SKM-1 treated with dmso at 0.1 percent for 144 hours (cell line): ENCODE measurements around the gene ZNF554.
"Not testable (repeated sequence)": the region's sequence is repeated elsewhere in the genome, so short reads cannot be mapped to it uniquely, and the experiment has no call there.

Source experiments
- DNase-seq: peaks from one replicate; lab custom pipeline; 2025; ENCODE audit not compliant: unreplicated experiment; lab: John Stamatoyannopoulos, UW

ZNF554 gene

GRCh38 chr19:2866495-2867024 is 46.9 kb downstream of the ZNF554 start:
- no peak for DNase-seq

DNA sequence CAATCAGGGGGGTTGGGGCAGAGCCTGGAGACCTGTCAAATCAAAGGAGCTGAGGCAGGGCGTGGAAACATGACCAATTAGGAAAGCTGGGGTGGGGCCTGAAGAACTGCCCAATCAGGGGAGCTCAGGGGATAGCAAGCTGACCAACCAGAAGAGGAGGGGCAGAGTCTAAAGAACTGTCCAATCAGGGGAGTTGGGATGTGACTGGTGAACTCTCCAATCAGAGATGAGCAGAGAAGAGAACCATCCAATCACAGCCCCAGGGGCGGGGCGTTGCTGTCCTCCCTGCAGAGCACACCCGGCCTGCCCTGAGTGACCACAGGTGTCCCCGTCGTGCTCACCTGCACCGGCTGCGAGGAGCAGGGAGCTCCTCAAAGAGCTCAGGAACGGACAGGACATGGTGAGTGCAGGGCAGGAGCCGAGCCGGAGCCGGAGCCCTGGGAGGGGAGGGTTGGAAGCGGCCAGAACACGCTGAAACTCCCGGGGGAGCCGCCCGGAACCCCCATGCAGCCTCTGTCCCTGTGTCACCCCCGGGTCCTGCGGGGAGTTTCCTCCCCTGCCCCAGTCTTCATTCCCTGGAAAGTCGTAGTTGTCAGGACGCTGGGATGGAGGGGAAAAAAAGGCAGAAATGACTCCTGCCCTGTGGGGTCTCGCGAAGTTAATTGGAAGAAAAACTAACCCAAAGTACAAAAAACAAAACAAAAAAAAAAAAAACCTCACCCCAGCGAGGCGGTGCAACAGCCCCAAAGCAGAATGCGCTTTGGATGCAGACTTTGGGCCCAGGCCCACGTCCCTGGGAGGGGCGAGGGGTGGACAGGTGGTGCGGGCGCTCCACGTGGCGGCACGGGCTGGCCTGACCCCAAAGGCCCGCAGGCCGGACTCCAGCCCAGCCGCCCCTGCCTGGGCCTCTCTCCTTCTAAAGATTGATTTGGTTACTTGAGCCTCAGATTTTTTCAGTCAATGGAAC is 47.6 kb downstream of the ZNF554 start, which contains the start of gene ZNF556:
Gene ZNF556, plus strand, starts transcription at position 311 of the 967 bp plus-strand sequence. Its CDS starts 87 bp downstream, at position 398.
- DNase-seq = no peak

GRCh38 chr19:2869618-2870017 is 50.0 kb downstream of the ZNF554 start:
- DNase-seq = no peak

GRCh38 chr19:2872175-2872574 is 52.5 kb downstream of the ZNF554 start:
- not testable (repeated sequence) for DNase-seq

DNA sequence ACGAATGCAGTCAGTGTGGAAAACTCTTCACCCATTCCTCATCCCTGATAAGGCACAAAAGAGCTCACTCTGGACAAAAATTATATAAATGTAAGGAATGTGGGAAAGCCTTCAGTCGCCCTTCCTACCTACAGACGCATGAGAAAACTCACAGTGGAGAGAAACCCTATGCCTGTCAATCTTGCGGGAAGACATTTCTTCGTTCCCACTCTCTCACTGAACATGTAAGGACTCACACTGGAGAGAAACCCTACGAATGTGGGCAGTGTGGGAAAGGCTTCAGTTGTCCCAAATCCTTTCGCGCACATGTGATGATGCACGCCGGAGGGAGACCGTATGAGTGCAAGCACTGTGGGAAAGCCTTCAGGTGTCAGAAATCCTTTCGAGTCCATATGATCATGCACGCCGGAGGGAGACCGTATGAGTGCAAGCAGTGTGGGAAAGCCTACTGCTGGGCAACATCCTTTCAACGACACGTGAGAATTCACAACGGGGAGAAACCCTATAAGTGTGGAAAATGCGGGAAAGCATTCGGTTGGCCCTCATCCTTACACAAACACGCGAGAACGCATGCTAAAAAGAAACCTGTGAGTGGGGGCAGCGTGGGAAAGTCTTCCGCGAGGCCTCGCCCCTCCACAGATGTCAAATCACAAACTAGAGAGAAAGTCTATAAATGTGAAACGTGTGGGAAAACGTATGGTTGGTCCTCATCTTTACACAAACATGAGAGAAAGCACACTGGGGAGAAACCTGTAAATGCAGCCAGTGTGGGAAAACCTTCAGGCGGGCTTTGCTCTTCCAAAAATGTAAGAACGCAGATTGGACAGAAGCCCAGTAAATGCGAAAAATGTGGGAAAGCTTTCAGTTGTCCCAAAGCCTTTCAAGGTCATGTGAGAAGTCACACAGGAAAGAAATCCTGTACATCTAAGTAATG is 58.0 kb downstream of the ZNF554 start:
- DNase-seq = no peak

DNA sequence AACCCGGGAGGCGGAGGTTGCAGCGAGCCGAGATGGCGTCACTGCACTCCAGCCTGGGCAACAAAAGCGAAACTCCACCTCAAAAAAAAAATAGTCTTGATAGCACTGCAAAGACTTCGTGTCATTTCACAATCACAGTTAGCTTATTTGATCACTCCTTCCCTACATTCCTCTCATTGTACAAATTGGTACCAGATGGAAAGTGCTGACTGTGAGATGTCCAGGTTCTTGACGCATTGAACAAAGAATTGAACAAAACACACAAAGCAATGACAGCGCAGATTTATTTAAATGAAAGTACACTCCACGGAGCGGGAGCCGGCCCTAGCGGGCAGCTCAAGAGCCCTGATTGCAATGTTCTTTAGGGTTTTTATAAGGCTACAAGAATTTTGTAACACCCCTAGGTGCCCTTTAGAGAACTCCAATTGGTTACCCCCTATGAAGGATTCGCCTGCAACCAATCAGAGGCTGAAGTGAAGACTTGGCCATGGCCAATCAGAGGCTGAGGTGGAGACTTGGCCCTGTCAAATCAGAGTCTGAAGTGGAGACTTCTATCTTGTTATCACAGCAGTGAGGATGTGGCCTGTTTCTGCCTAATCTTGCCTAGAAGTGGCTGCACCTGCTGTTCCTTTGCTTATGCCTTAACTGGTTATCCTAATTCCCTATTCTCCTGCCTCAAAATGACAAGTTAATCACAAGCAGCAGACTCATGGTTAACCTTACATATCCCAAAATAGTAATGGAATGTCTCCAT is 64.2 kb downstream of the ZNF554 start:
- DNase-seq = no peak

DNA sequence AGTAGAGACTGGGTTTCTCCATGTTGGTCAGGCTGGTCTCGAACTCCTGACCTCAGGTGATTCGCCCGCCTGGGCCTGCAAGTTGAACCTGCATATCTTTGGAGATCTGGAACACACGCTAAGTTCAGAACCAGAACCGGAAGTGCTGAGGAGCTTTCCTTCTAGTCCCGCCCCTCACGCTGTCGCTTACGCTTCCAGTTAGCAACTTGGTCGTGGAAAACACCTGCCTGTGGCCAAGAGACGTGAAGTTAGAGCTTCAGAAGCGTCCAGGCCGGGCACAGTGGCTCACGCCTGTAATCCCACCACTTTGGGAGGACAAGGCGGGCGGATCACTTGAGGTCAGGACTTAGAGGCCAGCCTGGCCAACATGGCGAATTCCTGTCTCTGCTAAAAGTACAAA is 66.1 kb downstream of the ZNF554 start:
- DNase-seq = no peak
